ENCODE results near the gene EPDR1.
"Not testable (repeated sequence)": the region's sequence is repeated elsewhere in the genome, so short reads cannot be mapped to it uniquely, and the experiment has no call there.

Gene EPDR1

GRCh38 chr7:37930226-37930948 lies 9.9 kb downstream of the EPDR1 start:
- no peak for DNase-seq

- no peak for DNase-seq
Observed at GRCh38 chr7:37932543-37932942, 12.1 kb downstream of the EPDR1 start.

- DNase-seq, result no peak
Observed at GRCh38 chr7:37933018-37933566, 12.7 kb downstream of the EPDR1 start.

- no peak for DNase-seq
Observed at GRCh38 chr7:37942934-37943610, 22.6 kb downstream of the EPDR1 start.

GRCh38 chr7:37943905-37944736 lies 23.7 kb downstream of the EPDR1 start:
- DNase-seq, result no peak

GRCh38 chr7:37944737-37945054 lies 24.3 kb downstream of the EPDR1 start:
- no peak for DNase-seq

- no peak for DNase-seq
Observed at GRCh38 chr7:37945336-37945735, 24.9 kb downstream of the EPDR1 start.

GRCh38 chr7:37947138-37947940 lies 26.9 kb downstream of the EPDR1 start:
- no peak for DNase-seq

- DNase-seq, result no peak
Observed at GRCh38 chr7:37947941-37948210, 27.4 kb downstream of the EPDR1 start.

- DNase-seq, result no peak
Observed at GRCh38 chr7:37952240-37952639, 31.8 kb downstream of the EPDR1 start.

- not testable (repeated sequence) for DNase-seq
Observed at GRCh38 chr7:37954217-37954616, 33.8 kb downstream of the EPDR1 start.

GRCh38 chr7:37956791-37957190 lies 36.4 kb downstream of the EPDR1 start:
- no peak for DNase-seq

- DNase-seq, result no peak
Observed at GRCh38 chr7:37957221-37957970, 37.0 kb downstream of the EPDR1 start.

GRCh38 chr7:37960483-37960882 lies 40.0 kb downstream of the EPDR1 start:
- DNase-seq, result no peak

GRCh38 chr7:37961251-37961650 lies 40.8 kb downstream of the EPDR1 start:
- no peak for DNase-seq

GRCh38 chr7:37964196-37964595 lies 43.8 kb downstream of the EPDR1 start:
- no peak for DNase-seq

- no peak for DNase-seq
Observed at GRCh38 chr7:37970211-37970610, 49.8 kb downstream of the EPDR1 start.

GRCh38 chr7:37971491-37971890 lies 51.1 kb downstream of the EPDR1 start:
- no peak for DNase-seq

GRCh38 chr7:37973915-37974314 lies 53.5 kb downstream of the EPDR1 start:
- no peak for DNase-seq

- DNase-seq, result no peak
Observed at GRCh38 chr7:37974711-37975110, 54.3 kb downstream of the EPDR1 start.

GRCh38 chr7:37977243-37977642 lies 56.8 kb downstream of the EPDR1 start:
- no peak for DNase-seq

- DNase-seq, result no peak
Observed at GRCh38 chr7:37981664-37982063, 61.2 kb downstream of the EPDR1 start.
